Central memory CD8-positive, alpha-beta T cell (primary cell): ENCODE results near the gene FEZF2.

Source experiments
- ATAC-seq: fragments of 150-1000 bp; cut with Tn5 transposase; replicated peaks from 2 replicates; pipeline ENCODE4 v1.10.0; 2022; ENCODE audit warnings: mild to moderate bottlenecking, moderate FRiP score, moderate number of reproducible peaks; ENCODE audit not compliant: poor library complexity, severe bottlenecking; ENCODE audit errors: extremely low read depth
- DNase-seq, 2 donors: peaks; one replicate each; pipeline ENCODE4 v3.0.0; 2021; ENCODE audit warnings: low spot score in 2 of 2
- H3K27ac Mint-ChIP-seq: one replicate; pipeline ENCODE4 v1.8.0; 2022; ENCODE audit warnings: low read depth, mild to moderate bottlenecking, moderate library complexity, mixed read lengths
- H3K27me3 Mint-ChIP-seq: one replicate; pipeline ENCODE4 v1.8.0; 2022; ENCODE audit warnings: mixed read lengths
- H3K36me3 Mint-ChIP-seq: one replicate; pipeline ENCODE4 v1.8.0; 2022; ENCODE audit warnings: mild to moderate bottlenecking, moderate library complexity, mixed read lengths; ENCODE audit not compliant: insufficient read depth
- H3K4me1 Mint-ChIP-seq: one replicate; pipeline ENCODE4 v1.8.0; 2022; ENCODE audit warnings: mixed read lengths
- H3K4me3 Mint-ChIP-seq: one replicate; pipeline ENCODE4 v1.8.0; 2022; ENCODE audit warnings: mild to moderate bottlenecking, moderate library complexity, mixed read lengths
- H3K9me3 Mint-ChIP-seq: one replicate; pipeline ENCODE4 v1.8.0; 2022; ENCODE audit warnings: mixed read lengths

The FEZF2 gene

GRCh38 chr3:62355703-62356102, 17.6 kb downstream of the FEZF2 start:
- H3K9me3 Mint-ChIP-seq = no peaks in the 10 kb centered on the region
- H3K4me1 Mint-ChIP-seq = no peaks in the 10 kb centered on the region
- peaks cover 3% of the 10 kb centered on the region for H3K27me3 Mint-ChIP-seq
- no peak for DNase-seq
- no peak overlapping the region for H3K27ac Mint-ChIP-seq
- no peak for ATAC-seq
- H3K4me3 Mint-ChIP-seq = no peak overlapping the region
- H3K36me3 Mint-ChIP-seq = no peaks in the 10 kb centered on the region

GRCh38 chr3:62343755-62344154, 29.6 kb downstream of the FEZF2 start:
- Mint-ChIP-seq H3K27me3 (peaks cover 9% of the 10 kb centered on the region), H3K9me3 (peaks cover 16% of the 10 kb centered on the region), H3K27ac (no peak overlapping the region), H3K4me3 (no peak overlapping the region), H3K36me3 (peaks cover 2% of the 10 kb centered on the region), H3K4me1 (no peaks in the 10 kb centered on the region)
- ATAC-seq = no peak
- DNase-seq = no peak

DNA sequence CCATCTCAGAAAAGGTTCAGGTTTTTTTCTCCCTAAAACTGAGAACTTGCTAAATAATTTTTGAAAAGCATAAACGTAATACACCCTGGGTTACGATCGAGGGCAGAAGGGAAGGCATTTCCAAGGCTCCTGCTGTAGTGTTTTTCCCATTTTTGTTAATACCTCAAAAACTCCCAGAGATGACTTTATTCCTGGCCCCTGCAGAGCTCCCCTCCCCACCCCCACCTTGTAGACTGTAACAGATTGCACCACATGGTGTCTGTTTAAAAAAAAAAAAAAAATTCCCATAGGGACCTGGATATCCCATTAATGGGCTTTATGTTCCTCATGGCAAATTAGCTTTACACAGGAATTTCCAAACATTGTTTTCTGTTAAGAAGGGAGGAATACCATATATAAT, 38.2 kb downstream of the FEZF2 start:
- no peaks in the 10 kb centered on the region for H3K27me3 Mint-ChIP-seq
- H3K4me1 Mint-ChIP-seq = no peaks in the 10 kb centered on the region
- ATAC-seq (no peak), DNase-seq (no peak)
- H3K27ac Mint-ChIP-seq = no peak overlapping the region
- H3K36me3 Mint-ChIP-seq = no peaks in the 10 kb centered on the region
- H3K4me3 Mint-ChIP-seq = no peak overlapping the region
- no peaks in the 10 kb centered on the region for H3K9me3 Mint-ChIP-seq

DNA sequence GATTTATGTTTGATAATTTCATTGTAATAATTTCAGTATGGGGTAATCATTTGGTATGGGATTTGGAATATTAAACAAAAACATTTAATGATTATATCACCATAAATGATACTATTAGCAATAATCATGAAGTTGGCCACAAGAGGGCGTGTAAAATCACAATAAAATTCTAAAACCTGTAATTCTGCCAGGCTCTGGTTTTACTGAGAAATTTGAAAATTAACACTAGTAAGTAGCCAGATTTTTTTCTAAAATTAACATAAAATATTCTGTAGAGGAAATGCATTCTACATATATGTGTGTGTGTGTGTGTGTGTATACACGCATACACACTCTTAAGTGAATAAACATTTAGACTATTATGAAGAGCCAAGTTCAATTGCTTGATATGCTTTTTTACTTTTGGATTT, 40.5 kb downstream of the FEZF2 start:
- H3K27me3 Mint-ChIP-seq = no peaks in the 10 kb centered on the region
- no peak overlapping the region for H3K27ac Mint-ChIP-seq
- H3K4me3 Mint-ChIP-seq = no peak overlapping the region
- no peaks in the 10 kb centered on the region for H3K36me3 Mint-ChIP-seq
- ATAC-seq (no peak), DNase-seq (no peak)
- no peaks in the 10 kb centered on the region for H3K9me3 Mint-ChIP-seq
- no peaks in the 10 kb centered on the region for H3K4me1 Mint-ChIP-seq

- no peak for DNase-seq
- no peak for ATAC-seq
- Mint-ChIP-seq H3K4me3 (no peak overlapping the region), H3K27me3 (no peaks in the 10 kb centered on the region), H3K36me3 (no peaks in the 10 kb centered on the region), H3K27ac (no peak overlapping the region), H3K4me1 (no peaks in the 10 kb centered on the region), H3K9me3 (no peaks in the 10 kb centered on the region)
Measured at GRCh38 chr3:62332017-62332416, 41.3 kb downstream of the FEZF2 start.

GRCh38 chr3:62329971-62330370, 43.4 kb downstream of the FEZF2 start:
- ATAC-seq = no peak
- no peak overlapping the region for H3K27ac Mint-ChIP-seq
- no peaks in the 10 kb centered on the region for H3K4me1 Mint-ChIP-seq

DNA sequence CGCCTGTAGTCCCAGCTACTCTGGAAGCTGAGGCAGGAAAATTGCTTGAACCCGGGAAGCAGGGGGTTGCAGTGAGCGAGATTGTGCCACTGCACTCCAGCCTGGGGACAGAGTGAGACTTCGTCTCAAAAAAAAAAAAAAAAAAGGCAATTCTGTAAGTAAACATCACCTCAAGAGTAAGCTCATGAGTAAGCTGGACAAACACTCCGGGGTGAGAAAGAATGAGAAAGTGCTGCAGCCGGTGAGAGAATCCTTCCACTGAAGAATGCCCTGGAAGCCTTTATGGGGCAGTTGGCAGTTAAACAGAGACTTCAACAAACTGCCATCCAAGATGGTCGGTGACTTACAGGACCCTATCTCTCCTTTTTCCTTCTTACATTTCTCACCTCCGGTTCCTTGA, 47.5 kb downstream of the FEZF2 start:
- H3K9me3 Mint-ChIP-seq = peaks cover 2% of the 10 kb centered on the region
- H3K36me3 Mint-ChIP-seq = no peaks in the 10 kb centered on the region
- no peak for ATAC-seq
- DNase-seq = no peak
- H3K27me3 Mint-ChIP-seq = no peaks in the 10 kb centered on the region
- H3K27ac Mint-ChIP-seq = no peak overlapping the region
- no peak overlapping the region for H3K4me3 Mint-ChIP-seq
- H3K4me1 Mint-ChIP-seq = no peaks in the 10 kb centered on the region

More at GRCh38 chr3:62329971-62330370, 43.4 kb downstream of the FEZF2 start:
- Mint-ChIP-seq H3K27me3 (no peaks in the 10 kb centered on the region), H3K36me3 (no peaks in the 10 kb centered on the region), H3K4me3 (no peak overlapping the region), H3K9me3 (no peaks in the 10 kb centered on the region)
- no peak for DNase-seq

DNA sequence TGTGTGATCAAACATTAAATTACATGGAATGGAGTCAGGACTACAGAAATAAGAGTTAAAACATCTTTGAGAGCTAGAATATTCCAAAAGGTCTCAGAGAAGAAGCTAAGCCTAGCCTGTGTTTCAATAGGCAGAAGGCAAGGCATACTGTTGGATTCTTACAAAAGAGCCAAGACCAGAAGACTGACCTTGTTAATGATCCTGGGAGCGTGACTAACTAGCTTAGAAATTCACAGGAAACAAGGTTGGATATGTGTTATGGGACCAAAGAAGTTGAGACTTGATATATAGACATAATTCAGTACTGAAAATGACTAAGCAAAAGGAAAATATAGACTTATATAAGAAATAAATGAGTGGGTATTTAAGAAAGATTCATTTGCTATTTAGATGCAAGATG, 50.1 kb downstream of the FEZF2 start:
- Mint-ChIP-seq H3K27me3 (no peaks in the 10 kb centered on the region), H3K4me3 (no peak overlapping the region), H3K9me3 (peaks cover 12% of the 10 kb centered on the region), H3K36me3 (peaks cover 7% of the 10 kb centered on the region), H3K27ac (no peak overlapping the region), H3K4me1 (peaks cover 10% of the 10 kb centered on the region)
- DNase-seq (no peak), ATAC-seq (no peak)
